Smooth muscle cell (in vitro differentiated cells): ENCODE results near the gene CLK2. TPM values are rescaled to one million over a fixed set of nuclear protein-coding genes. Genes with fewer than 3 reads are reported as not detected.
A peak's percentile ranks its signal among the peaks of the same experiment; 100 is the strongest.

Source experiments
- DNase-seq: peaks from one replicate; lab custom pipeline; 2025; ENCODE audit not compliant: unreplicated experiment; lab: John Stamatoyannopoulos, UW
- H2AFZ ChIP-seq: fragments of 200-600 bp; sonication (generic); 2 replicates; pipeline ENCODE4 v1.6.0; 2016; ENCODE audit warnings: antibody characterized with exemption, low read depth, mild to moderate bottlenecking
- H3F3A ChIP-seq: fragments of 200-600 bp; sonication (generic); 2 replicates; pipeline ENCODE4 v1.6.0; 2017; ENCODE audit warnings: antibody characterized with exemption, low read depth
- H3K27ac ChIP-seq: fragments of 200-600 bp; sonication (generic); 2 replicates; pipeline ENCODE4 v1.5.1; 2016; ENCODE audit warnings: low read depth, mild to moderate bottlenecking
- H3K27me3 ChIP-seq: fragments of 200-600 bp; sonication (generic); 2 replicates; pipeline ENCODE4 v1.6.1; 2016; ENCODE audit warnings: low read depth, mild to moderate bottlenecking
- H3K36me3 ChIP-seq: fragments of 200-600 bp; sonication (generic); 2 replicates; pipeline ENCODE4 v1.5.1; 2016; ENCODE audit warnings: low read depth
- H3K4me1 ChIP-seq: fragments of 200-600 bp; sonication (generic); 2 replicates; pipeline ENCODE4 v1.5.1; 2016; ENCODE audit warnings: low read depth
- H3K4me2 ChIP-seq: fragments of 200-600 bp; sonication (generic); 2 replicates; pipeline ENCODE4 v1.6.0; 2016; ENCODE audit warnings: mild to moderate bottlenecking
- H3K4me3 ChIP-seq: fragments of 200-600 bp; sonication (generic); 2 replicates; pipeline ENCODE4 v1.5.1; 2016; ENCODE audit warnings: mild to moderate bottlenecking
- H3K79me2 ChIP-seq: fragments of 200-600 bp; sonication (generic); 2 replicates; pipeline ENCODE4 v1.6.0; 2016; ENCODE audit warnings: low read depth, mild to moderate bottlenecking
- H3K9ac ChIP-seq: fragments of 200-600 bp; sonication (generic); 2 replicates; pipeline ENCODE4 v1.6.0; 2016; ENCODE audit warnings: low read depth
- H3K9me3 ChIP-seq: fragments of 200-600 bp; sonication (generic); replicated peaks from 2 replicates; pipeline ENCODE4 v1.5.1; 2016; ENCODE audit warnings: low read depth
- H4K20me1 ChIP-seq: fragments of 200-600 bp; sonication (generic); 2 replicates; pipeline ENCODE4 v1.6.0; 2016; ENCODE audit warnings: low read depth
- WGBS: methylation state at CpG from one replicate; pipeline ENCODE4 v1.1.7; 2016; ENCODE audit warnings: low lambda C conversion rate; 5-methylcytosine and 5-hydroxymethylcytosine counted together
- polyA plus RNA-seq: library from polyadenylated mRNA; unstranded; fragments of >200 nt; fragmentation: Nextera tagmentation; extraction: Ambion mirVana; gene quantifications from 2 replicates; pipeline ENCODE4 v1.2.1, GENCODE V29; 2016
- total RNA-seq: library from RNA; depleted of rRNA; stranded (reverse); fragments of >200 nt; gene quantifications from 2 replicates; pipeline ENCODE4 v1.2.3, GENCODE V29; 2014
- TF ChIP-seq, protein P1 (sequence below): fragments of 200-600 bp; sonication (generic); IDR thresholded peaks from 2 replicates; pipeline ENCODE4 v1.5.1; 2017; ENCODE audit warnings: borderline replicate concordance, mild to moderate bottlenecking, antibody characterized with exemption; ENCODE audit not compliant: insufficient read depth, poor library complexity, severe bottlenecking

Gene CLK2
- total and polyA plus RNA-seq, 2 experiments from 2014 or later: 23.5 to 23.6 TPM

DNA sequence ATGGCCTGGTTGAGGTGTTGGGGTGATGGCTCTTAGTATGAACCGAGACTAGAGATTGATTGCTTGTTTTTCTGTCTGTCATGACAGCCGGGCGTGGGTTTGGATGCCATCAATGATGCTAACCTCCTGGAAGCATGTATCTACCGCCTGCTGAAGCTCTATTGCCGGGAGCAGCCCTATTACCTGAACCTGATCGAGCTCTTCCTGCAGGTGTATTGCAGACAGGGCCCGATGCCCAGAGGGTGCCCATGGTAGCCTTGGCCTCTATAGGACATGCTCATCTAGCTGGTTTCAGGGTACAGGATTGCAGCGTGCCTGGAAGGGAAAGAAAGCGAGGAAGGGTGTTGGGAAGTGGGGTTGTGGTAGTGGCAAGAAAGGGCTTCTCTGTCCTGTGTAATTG, 44.8 kb upstream of the CLK2 start:
- Histone ChIP-seq H3K9me3 (no peaks in the 10 kb centered on the region), H3K27me3 (no peaks in the 10 kb centered on the region), H3K4me1 (peaks cover 14% of the 10 kb centered on the region), H4K20me1 (peaks cover 31% of the 10 kb centered on the region), H3K36me3 (no peaks in the 10 kb centered on the region), H3K9ac (no peak overlapping the region), H3K4me3 (no peak overlapping the region), H3K4me2 (no peak overlapping the region), H3K27ac (no peak overlapping the region), H2AFZ (no peak overlapping the region), H3K79me2 (no peaks in the 10 kb centered on the region), H3F3A (peaks cover 10% of the 10 kb centered on the region)
- TF ChIP-seq, protein P1, sequence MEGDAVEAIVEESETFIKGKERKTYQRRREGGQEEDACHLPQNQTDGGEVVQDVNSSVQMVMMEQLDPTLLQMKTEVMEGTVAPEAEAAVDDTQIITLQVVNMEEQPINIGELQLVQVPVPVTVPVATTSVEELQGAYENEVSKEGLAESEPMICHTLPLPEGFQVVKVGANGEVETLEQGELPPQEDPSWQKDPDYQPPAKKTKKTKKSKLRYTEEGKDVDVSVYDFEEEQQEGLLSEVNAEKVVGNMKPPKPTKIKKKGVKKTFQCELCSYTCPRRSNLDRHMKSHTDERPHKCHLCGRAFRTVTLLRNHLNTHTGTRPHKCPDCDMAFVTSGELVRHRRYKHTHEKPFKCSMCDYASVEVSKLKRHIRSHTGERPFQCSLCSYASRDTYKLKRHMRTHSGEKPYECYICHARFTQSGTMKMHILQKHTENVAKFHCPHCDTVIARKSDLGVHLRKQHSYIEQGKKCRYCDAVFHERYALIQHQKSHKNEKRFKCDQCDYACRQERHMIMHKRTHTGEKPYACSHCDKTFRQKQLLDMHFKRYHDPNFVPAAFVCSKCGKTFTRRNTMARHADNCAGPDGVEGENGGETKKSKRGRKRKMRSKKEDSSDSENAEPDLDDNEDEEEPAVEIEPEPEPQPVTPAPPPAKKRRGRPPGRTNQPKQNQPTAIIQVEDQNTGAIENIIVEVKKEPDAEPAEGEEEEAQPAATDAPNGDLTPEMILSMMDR: no peak
- 97% methylated on average over 9 of the region's 9 CpGs for WGBS
- DNase-seq: no peak

DNA sequence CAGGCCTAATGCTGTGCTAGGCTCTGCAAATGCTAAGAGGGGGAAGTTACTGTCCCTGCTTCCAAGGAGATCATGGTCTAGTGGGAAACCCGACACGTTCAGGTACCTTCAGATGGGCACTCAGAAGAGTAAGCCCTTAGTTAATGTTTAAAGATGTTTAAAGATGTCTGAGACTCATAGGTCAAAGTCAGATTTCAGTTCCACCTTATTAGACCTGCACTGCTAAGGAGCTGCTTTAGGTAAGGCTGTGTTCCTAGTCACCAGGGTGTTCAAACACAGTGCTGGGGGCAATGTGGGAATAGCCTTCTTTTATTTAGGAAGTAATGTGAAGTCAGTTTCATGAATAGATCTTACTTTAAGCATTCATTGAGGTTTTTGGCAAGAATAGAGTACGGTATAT, 43.6 kb upstream of the CLK2 start:
- H3K79me2 ChIP-seq: peaks cover 5% of the 10 kb centered on the region
- no peak overlapping the region for H3K4me2 ChIP-seq
- no peaks in the 10 kb centered on the region for H3K27me3 ChIP-seq
- H2AFZ ChIP-seq: no peak overlapping the region
- peaks cover 33% of the 10 kb centered on the region for H4K20me1 ChIP-seq
- H3K4me3 ChIP-seq: no peak overlapping the region
- DNase-seq: no peak
- H3K9ac ChIP-seq: no peak overlapping the region
- WGBS: 93% methylated on average over 3 of the region's 3 CpGs
- H3K4me1 ChIP-seq: peaks cover 9% of the 10 kb centered on the region
- H3F3A ChIP-seq: peaks cover 10% of the 10 kb centered on the region
- no peak overlapping the region for H3K27ac ChIP-seq
- no peaks in the 10 kb centered on the region for H3K9me3 ChIP-seq
- TF ChIP-seq, protein P1: no peak
- no peaks in the 10 kb centered on the region for H3K36me3 ChIP-seq

DNA sequence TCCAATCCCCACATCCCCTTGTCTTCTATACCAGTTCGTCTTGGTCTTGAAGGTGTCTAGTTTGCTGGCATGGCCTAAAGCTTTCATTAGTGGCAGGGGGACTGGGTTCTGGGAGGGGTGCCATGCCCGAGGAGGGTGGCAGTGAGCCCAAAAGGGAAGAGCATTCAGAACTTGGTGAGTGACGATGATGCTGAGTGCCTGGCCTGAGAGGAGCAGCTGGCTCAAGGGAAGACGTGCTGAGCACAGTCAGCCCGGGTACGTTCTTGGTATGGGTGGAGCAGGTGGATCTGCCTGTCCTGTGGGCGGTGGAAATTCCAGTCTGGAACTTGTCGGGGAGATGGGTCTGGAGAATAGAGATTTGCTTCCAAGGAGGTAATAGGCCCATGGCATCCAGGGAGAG, 40.0 kb upstream of the CLK2 start:
- H3K9me3 ChIP-seq: no peaks in the 10 kb centered on the region
- H4K20me1 ChIP-seq: peaks cover 38% of the 10 kb centered on the region
- no peaks in the 10 kb centered on the region for H3K36me3 ChIP-seq
- H3K9ac ChIP-seq: no peak overlapping the region
- no peak overlapping the region for H3K27ac ChIP-seq
- peaks cover 6% of the 10 kb centered on the region for H3F3A ChIP-seq
- TF ChIP-seq, protein P1: no peak
- H3K79me2 ChIP-seq: peaks cover 37% of the 10 kb centered on the region
- peaks cover 16% of the 10 kb centered on the region for H3K4me1 ChIP-seq
- no peak overlapping the region for H3K4me3 ChIP-seq
- no peak for DNase-seq
- no peak overlapping the region for H2AFZ ChIP-seq
- no peak overlapping the region for H3K4me2 ChIP-seq
- WGBS: 84% methylated on average over 8 of the region's 8 CpGs
- no peaks in the 10 kb centered on the region for H3K27me3 ChIP-seq

DNA sequence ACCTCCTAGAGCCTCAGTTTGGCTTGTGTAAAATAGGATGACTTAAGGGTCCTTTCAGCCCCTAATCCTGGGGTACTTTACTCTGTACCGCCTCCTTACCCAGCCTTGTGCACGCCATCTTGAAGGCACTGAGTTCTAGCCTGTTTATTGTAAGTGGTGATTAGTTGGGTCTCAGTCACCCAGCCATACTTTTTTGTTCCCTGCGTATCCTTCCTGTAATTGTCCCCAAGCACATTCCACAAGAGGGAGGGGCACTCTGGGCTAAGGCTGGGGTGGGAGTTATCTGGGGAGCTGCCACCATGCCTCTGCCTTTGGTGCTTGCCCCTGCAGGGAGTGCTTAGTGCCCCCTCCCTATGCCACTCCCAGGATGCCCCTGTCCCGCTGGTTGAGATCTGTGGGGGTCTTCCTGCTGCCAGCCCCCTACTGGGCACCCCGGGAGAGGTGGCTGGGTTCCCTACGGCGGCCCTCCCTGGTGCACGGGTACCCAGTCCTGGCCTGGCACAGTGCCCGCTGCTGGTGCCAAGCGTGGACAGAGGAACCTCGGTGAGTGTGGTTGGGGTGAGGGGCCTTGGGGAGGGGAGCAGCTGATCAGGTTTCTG, 36.2 kb upstream of the CLK2 start:
- DNase-seq: no peak

More for the DNA sequence above, 36.2 kb upstream of the CLK2 start:
- H4K20me1 ChIP-seq: peaks cover 23% of the 10 kb centered on the region
- no peaks in the 10 kb centered on the region for H3K36me3 ChIP-seq
- H2AFZ ChIP-seq: no peak overlapping the region
- no peaks in the 10 kb centered on the region for H3K27me3 ChIP-seq
- H3K79me2 ChIP-seq: peaks cover 37% of the 10 kb centered on the region
- TF ChIP-seq, protein P1: no peak
- peak overlapping the region; percentile 97 for H3K4me2 ChIP-seq
- no peaks in the 10 kb centered on the region for H3K9me3 ChIP-seq
- H3K9ac ChIP-seq: peak overlapping the region; percentile 89
- 34% methylated on average over 11 of the region's 11 CpGs for WGBS
- H3K4me3 ChIP-seq: peak overlapping the region; percentile 71
- H3F3A ChIP-seq: peaks cover 6% of the 10 kb centered on the region
- H3K27ac ChIP-seq: peak overlapping the region; percentile 76
- peaks cover 16% of the 10 kb centered on the region for H3K4me1 ChIP-seq
